Right renal pelvis (tissue), 4 donors: Measurements from ENCODE around the gene ARV1. TPM values are rescaled to one million over a fixed set of nuclear protein-coding genes. Genes with fewer than 3 reads are reported as not detected.
"Not testable (repeated sequence)": the region's sequence is repeated elsewhere in the genome, so short reads cannot be mapped to it uniquely, and the experiment has no call there.

ENCODE experiments used
- DNase-seq, 4 donors: peaks; one replicate each; pipeline ENCODE4 v3.0.0-alpha.2; 2013; ENCODE audit warnings: low read depth in 4 of 4, low spot score in 3 of 4, missing footprints in 1 of 4
- polyA plus RNA-seq, 4 donors: library from polyadenylated mRNA; unstranded; fragments of 120-200 nt; gene quantifications; one replicate each; pipeline ENCODE4 v1.2.1, GENCODE V29; 2013; ENCODE audit not compliant: insufficient read length in 4 of 4

The ARV1 gene
- polyA plus RNA-seq, 4 donors: 24.7 to 33.5 (median 30.6) TPM

DNA sequence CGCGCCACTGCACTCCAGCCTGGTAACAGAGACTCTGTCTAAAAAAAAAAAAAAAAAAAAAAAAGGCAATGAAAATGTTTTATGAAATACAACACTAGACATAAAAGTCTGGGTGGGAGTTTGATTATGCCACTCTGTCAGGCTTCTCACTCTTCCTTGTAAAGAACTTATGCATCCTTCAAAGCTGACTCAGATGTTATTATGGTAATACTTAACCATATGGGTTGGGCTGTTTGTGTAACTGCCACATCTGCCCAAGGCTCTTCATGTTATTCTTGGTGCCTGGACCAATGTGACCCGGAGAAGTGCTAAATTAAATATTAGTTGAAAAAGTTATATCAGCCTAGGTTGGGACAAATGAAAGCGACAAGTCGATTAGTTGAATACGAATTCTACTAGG is 37.3 kb downstream of the ARV1 start:
- DNase-seq: no peak

DNA sequence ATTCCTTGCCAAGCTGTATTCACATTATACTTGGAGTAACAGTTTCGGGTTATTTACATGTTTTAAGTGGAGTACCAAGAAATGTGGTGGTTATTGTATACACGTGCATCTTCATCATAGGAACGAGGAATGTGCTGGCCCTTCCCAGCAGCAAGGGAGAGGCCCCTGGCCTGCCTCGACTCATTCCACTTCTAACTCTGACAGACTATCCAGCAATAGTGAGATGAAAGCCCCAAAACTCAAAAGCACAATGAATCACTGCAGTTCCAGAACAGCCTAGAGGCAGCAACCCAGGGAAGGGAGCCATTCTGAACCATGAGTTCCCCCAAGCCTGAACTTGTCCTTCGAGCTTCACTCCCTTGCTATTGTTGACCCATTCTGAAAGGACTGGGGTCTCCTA is 38.1 kb downstream of the ARV1 start:
- DNase-seq: no peak

DNA sequence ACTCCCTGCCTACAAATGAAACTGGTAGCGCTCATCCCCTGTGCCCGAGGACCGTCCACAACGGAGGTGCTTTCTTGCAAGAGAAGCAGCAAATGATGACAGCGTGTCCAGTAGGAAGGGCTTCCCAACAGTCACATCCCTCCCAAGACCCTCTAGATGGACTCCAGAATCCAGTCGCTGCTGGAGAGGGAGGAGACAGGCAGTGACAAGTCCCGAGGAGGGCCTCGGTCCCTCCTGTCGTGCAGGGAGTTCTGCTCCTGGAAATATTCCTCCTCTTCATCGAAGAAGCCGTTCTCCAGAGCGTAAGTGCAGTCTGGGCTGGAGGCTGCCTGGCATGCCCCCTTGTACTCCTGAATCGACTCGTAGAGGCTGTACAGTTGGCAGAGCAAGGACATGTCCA is 40.8 kb downstream of the ARV1 start:
- no peak for DNase-seq

DNA sequence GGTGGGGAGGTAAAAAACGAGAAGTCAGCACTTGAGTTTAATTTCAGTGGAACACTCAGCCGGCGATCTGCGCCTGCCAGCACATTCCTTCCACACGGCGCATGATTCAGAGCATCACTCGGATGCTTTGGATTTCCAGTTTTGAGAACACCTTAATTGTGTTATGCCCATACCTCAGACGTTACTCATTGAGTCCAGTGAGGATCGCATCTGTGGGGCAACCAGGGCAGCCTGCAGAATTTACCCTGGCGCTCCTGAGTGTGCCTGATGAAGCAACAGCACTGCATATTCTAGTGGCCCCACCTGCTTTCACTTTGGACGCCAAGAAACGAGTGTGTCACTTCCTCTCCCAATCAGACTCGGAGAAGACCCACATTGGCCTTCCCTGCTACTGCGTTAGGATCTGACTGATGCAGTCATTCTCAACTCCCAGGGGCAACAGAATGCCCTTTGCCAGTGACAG is 41.3 kb downstream of the ARV1 start:
- DNase-seq: no peak

DNA sequence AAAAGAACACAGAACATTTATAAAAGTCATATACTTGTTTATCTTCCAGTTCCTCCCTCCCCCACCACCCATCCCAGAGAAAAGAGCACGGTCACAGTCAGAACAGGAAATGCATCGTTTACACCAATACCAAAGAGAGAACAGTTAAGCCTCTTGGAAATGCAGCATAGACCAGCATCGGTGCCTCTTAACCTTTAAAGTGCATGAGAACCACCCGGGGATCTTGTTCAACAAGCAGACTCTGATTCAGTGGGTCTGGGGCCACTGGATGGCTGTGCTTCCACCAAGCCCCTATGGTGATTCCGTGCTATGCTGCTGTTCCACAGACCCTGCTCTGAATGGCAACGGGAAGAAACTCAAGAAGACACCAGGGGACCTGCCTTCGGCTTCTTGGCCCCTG is 41.9 kb downstream of the ARV1 start:
- DNase-seq: no peak

DNA sequence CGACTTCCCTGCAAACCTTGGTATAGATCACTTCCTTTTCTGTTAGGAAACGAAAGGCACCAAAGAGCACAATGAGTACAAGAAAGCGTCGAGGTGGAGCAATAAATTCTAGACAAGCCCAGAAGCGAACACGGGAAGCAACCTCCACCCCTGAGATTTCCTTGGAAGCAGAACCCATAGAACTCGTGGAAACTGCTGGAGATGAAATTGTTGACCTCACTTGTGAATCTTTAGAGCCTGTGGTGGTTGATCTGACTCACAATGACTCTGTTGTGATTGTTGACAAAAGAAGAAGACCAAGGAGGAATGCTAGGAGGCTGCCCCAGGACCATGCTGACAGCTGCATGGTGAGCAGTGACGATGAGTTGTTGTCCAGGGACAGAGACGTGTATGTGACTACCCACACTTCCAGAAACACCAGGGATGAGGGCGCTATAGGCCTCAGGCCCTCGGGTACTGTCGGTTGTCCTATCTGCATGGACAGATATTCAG is 42.7 kb downstream of the ARV1 start:
- DNase-seq: no peak

DNA sequence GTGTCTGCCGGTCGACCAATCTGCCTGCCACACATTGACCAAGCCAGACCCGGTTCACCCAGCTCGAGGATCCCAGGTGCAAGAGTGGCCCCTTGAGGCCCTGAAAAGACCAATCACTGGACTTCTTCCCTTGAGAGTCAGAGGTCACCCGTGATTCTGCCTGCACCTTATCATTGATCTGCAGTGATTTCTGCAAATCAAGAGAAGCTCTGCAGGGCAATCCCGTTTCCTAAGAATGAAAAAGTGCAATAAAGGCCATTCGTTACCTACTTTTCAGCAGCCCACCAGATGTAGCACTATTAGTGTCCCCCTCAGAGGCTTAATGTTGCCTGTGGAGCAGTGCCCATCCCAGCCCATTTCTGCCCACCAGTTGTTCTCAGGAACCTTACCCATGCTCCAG is 43.6 kb downstream of the ARV1 start:
- DNase-seq: not testable (repeated sequence)

DNA sequence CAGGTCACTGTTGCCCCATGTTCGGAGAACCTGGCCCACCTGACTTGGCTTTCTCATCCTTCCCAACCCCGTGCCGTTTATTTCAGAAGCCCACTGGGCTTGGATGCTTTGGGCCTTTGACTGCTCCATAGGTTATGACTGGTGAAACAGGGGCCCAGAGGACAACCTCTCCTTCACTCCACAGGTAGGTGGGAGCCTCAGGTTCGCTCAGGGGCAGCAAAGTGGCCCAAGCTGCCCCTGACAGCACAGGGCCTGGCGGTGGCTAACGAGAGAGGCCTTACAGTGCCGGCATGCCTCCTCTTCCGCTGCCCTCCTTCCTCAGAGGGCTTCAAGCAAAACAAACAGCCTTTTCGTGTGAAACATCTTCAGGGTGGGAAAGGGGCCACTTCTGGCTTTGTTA is 44.3 kb downstream of the ARV1 start:
- no peak for DNase-seq

DNA sequence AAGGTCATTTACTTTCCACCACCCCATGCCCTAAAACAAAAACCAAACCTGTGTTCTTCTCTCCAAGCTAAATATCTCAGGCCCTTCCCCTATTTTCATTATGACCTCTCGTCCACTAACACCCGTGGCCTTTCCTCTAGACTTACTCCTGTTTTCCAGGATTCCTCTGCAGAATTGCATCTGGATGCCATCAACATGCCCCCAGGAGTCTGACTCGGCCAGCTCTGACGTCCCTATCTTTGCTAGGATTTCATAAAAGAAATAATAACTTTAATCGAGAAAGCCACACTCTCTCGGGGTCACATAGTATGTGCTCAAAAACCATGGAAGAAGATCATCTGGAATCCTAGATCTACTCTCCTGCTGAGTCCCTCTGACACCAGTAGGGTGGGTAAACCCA is 47.7 kb downstream of the ARV1 start:
- no peak for DNase-seq

DNA sequence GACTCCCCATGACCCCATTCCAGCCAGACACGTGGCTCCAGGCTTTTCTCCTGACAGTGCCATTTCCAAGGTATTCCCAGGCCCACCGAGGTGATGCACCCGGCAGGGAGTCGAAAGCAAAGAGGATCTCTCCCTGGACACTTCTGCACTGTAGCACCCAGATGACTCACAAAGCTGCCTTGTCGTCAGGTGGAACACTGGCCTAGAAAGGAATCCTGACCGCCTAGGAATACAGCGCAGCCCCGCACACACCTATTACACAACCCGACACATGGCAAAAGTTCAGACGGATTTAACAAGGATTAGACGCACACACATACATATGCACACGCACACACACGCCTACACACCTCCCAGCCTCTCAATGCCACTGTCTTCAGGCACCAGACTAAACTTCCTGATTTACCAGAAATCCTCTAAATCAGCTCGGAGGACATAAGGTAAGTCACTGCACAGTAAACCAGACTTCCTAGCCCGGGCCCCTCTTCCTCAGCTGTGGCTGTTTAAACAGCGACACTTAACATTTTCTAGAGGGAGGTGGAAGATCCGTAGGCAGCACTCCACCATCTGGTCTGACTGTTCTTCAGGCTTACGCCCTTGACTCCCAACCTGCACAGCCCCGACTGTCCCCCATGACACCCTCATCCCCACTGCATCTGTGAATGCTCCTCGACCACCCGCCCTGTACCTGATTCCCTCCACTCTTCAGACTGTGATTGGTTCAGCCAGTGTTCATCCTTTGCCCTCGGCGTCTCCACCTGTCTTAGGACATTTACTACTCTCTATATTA is 48.4 kb downstream of the ARV1 start:
- DNase-seq: no peak

DNA sequence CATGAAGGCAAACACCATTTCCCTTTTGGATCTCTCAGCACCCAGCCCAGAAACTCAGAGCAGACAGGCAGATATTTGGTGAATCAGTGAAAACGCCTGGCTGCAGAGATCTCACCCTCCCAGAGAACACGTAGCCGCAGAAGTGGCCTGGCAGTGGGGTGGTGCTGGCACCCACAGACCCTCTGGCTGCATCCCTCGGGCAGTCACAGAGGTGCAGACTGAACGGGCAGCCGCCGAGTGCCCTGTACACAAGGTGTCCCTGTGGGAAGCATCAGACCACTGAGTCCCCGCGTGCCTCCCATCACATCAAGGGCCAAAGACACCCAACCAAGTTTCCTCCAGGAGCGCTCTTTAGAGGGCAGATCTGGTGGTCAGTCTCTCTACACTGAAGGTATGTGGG is 49.1 kb downstream of the ARV1 start:
- no peak for DNase-seq

DNA sequence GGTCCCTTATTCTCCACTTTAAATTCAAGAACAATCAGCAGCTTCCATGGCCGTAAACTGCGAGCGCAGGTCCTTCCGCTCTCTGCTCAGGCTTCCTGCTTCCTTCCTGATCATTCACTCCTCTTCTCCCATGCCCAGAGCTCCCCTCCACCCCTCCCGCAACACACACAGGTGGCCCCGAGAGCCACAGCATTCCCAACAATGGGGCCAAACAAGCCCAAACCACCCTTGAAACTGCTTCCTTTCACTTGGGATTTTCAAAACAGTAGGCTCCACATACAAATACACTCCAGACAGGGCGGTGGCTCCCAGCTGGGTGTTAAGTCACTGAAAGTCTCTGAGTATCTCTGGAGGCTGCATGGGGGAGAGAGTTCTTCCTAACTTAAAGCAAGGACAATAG is 49.8 kb downstream of the ARV1 start:
- no peak for DNase-seq

DNA sequence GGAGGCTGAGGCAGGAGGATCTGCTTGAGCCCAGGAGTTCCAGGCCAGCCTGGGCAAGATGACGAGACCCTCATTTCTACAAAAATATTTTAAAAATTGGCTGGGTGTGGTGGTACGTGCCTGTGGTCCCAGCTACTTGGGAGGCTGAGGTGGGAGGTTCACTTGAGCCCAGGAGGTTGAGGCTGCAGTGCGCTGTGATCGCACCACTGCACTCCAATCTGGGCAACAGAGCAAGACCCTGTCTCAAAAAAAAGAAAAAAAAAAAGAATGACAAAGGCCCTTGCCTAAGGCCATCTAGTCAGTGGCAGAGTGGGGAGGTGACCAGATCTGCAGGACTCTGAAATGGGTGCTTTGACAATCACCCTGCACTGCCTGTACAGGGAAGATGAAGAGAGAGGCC is 50.4 kb downstream of the ARV1 start:
- DNase-seq: not testable (repeated sequence)

DNA sequence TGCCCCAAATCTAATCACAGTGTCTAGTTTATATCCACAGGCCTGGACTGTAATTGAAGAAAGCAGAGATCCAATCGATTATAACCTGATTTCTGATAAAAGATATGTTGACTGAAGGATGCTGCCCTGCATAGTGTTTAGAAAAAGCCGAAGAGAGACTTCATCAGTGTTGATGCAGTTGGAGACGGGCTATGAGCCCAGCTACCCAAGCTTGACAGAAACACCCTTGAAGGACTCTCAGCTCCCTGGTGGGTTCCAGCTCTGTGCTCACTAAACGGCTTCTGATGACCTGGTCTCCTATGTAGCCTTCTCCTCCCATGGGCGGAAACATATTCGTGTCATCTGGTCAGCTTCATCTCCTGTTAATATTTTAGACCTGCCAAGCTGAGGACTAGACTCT is 50.9 kb downstream of the ARV1 start:
- no peak for DNase-seq

DNA sequence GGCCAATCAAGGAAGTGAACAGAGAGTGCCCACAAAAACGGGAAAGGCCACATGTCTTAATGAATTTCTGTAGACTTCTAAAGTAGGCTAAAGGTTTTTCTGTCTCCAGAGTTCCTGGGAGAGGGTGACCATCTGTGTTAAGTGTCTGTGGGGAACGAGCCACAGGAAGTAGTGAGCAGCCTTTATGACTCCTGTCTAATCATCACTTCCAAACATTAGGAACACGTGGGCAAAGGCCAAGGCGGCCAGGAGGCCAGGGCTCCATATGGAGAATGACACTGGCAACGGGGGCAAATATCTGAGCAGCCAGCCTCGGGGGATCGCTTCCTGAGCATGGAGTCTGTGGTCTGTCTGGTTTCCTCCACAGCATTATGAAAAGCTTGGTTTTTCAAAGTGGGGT is 54.1 kb downstream of the ARV1 start:
- DNase-seq: no peak

DNA sequence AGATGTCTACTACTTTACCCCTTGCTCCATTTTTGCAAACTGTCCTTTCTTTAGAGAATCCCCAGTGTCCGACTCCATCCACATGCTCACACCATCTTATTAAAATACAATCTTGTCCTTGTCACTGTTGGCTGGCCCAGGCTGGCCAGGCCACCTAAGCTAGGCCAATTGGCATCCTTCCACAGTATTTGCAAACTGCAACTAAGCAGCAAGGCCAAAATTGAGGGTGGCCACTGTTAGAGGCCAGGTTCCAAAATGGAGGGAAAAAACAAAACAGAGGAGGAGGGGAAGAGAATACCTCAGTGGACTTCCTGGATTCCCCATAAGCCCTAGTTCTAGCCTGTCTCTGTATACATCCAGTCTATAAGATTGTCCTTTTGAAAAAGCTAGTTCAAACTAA is 56.9 kb downstream of the ARV1 start:
- no peak for DNase-seq

DNA sequence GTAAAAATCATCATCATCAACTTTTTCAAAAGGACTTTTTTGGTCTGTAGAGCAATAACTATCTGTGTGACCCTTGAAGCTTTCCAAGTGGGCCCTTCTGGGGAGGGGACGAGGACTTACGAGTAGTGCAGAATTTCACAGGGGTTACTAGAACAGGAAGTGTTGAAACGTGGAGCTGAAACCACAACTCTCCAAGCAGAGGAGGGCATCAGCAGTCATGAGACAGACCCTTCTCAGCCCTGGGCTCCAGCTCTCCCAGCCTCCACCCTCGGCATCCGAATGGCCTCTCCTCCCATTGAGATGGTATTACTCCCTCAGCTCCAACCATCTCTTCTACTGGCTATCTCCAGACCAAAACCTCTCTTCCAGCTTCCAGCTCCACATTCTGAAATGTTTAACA is 57.5 kb downstream of the ARV1 start:
- no peak for DNase-seq

DNA sequence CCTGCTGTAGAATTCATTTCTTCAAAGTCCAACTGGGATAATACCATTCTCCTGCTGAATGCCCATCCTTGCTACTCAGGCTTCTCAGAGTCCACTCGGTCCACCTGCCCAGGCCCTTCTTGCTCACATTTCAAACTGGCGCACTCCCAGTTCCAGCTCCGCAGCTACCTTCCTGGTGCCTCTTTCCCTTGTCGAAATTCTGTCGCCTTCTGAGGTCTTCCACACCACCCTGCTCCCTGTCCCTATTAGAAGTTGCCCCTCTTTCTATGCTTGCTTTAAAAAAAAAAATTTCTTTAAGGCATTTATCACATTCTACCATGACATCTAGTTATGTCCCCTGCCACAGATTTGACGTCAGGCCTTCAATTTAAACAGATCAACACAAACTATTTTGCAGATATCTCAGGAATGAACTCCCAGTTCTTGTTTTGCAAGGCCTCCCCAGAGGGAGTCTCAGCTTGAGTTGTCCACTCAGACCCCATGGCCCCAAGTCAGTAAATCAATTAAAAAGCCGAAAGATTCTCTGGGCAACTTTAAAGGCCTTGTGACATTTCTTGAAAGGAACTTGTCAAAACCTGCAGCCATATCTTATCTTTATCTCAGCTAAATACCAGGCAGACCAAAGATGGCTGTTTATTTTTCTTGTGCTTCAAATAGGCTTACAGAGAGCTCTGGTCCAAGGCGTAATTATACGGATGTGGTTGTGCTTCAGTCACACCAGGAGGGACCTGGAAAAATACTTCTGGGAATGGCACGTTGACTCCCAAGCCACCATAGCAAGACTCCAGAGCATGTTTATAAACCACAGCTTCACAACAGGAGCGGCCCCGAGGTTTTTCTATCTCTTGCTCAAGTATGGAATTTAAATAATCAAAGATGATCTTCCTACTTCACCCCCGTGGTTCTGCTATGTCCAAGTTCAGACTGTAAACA is 59.0 kb downstream of the ARV1 start:
- DNase-seq: no peak

DNA sequence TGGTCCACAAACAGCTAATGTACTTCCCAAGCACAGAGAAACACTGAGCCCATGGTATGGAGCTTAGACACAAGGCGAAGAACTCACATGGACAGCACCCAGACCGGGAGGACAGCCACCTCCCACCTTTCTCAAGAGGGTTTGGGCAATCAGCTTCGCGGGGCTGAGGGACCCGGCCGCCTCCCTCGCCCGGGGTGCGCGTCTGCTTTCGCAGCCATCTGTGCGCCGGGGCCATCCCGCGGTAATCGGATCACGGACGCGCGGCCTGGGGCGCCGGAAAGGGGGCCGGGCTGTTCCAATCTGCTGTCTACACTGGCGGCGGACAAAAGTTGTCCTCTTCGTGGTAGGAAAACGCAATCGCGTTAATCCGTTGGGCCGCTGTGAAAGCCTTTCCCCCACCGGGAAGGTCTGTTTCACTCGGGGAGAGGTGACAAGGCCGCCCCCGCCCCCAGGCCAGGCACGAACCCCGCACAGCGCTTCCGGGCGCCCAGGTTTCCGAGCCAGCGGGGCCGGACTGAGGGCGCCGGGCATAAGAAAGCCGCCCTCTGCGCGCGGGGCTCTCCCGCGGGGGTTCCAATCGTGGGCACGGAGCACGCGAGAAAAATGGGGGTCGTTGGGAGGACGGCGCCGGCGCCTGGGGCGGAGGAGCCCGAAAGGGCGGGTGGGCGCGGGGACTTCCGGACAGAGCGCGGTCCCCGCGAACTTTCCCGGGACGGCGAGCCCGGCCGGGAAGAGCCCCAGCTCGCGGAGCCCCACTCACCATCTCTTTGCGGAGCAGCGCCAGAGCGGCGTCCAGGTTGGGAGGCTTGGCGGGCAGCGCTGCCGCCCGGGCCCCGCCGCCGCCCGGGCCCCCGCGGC is 60.5 kb downstream of the ARV1 start:
- DNase-seq: peak in 1 of 4 donors; percentile 25

DNA sequence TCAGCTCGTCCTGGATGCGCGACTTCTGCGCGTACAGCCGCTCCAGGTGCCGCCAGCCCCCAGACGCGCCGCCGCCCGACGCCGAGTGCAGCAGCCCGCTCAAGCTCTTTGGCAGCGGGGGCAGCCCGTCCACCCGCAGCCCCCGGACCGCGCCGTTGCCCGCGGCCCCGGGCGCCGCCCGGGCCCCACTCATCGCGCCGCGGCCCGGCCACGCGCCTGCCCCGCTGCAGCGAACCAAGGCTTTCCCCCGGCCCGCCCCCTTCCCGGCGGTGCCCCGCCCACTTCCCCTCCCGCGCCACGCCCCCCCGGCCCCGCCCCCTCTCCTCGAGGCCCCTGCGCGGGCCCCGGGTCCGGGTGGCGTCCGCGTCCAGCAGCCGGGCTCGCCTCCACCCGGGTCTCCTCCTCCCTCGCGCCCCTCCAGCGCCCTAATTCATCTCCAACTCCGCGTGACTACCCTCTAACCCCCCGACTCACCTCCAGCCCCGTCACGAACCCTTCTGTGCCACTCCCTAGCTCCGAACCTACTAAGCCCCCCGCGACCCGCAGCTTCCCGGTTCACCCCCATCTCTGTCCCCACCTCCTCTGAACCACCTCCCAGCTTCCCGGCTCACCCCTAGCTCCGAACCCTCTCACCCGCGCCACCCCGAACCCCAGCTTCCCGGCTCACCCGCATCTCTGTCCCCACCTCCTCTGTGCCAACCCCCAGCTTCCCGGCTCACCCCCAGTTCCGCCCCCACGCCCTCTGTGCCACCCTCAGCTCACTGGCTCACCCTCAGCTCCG is 61.3 kb downstream of the ARV1 start, which contains the start of gene FAM89A:
Gene FAM89A (minus strand): TSS at position 236 of the 781 bp plus-strand sequence. CDS start 43 bp downstream, at position 193.
- DNase-seq: peak in 1 of 4 donors; percentile 20
